A549 (cell line): ENCODE results near the gene SLC40A1. TPM values are rescaled to one million over a fixed set of nuclear protein-coding genes. Genes with fewer than 3 reads are reported as not detected.

Source experiments
- ATAC-seq, 2 experiments: fragments of 200-7000 bp in 1 of 2; fragments of >200 bp in 1 of 2; cut with Nextera tagmentation in 1 of 2; cut with Tn5 transposase in 1 of 2; 3 replicates each; pipeline versions ENCODE4 v1.8.0 to v1.9.1; 2018 to 2020; ENCODE audit warnings: mild to moderate bottlenecking in 1 of 2, moderate library complexity in 1 of 2
- CTCF ChIA-PET: fragments of 300-600 bp; sonication (Branson Sonifier 250); formaldehyde crosslinking; extraction: SDS; loops from one replicate; lab custom pipeline; 2021; ENCODE audit warnings: antibody characterized with exemption, inconsistent platforms; lab: Yijun Ruan, JAX
- POLR2A ChIA-PET: fragments of 350-600 bp; formaldehyde crosslinking; extraction: SDS; loops from one replicate; lab custom pipeline; 2021; ENCODE audit warnings: antibody characterized with exemption, inconsistent platforms; lab: Yijun Ruan, JAX
- DNase-seq, 2 experiments: peaks; one replicate each; pipeline versions ENCODE4 v3.0.0 to v3.0.0-alpha.2; 2011 to 2016; ENCODE audit warnings: low read depth in 1 of 2, low spot score in 1 of 2
- FAIRE-seq: peaks from 2 replicates; lab custom pipeline; 2011; peaks lifted over from hg19 to GRCh38; lab: Jason Lieb, UNC
- H3K27ac ChIP-seq, 2 experiments: fragments of >200 bp; sonication (Bioruptor Twin); formaldehyde crosslinking; 3 replicates each; pipeline ENCODE4 v1.5.1; 2016 to 2017
- H3K4me1 ChIP-seq: fragments of >200 bp; sonication (Bioruptor Twin); formaldehyde crosslinking; 3 replicates; pipeline ENCODE4 v1.6.1; 2016
- H3K4me2 ChIP-seq: fragments of >200 bp; sonication (Bioruptor Twin); formaldehyde crosslinking; 3 replicates; pipeline ENCODE4 v1.6.1; 2016
- H3K4me3 ChIP-seq: fragments of >200 bp; sonication (Bioruptor Twin); formaldehyde crosslinking; 3 replicates; pipeline ENCODE4 v1.5.1; 2016
- H3K9me3 ChIP-seq: fragments of >200 bp; sonication (Bioruptor Twin); formaldehyde crosslinking; 3 replicates; pipeline ENCODE4 v1.6.1; 2016
- CEBPB ChIP-seq, 2 experiments: fragments of >200 bp in 1 of 2; sonication (Bioruptor Twin) in 1 of 2; formaldehyde crosslinking in 1 of 2; IDR thresholded peaks; 2 replicates each; pipeline ENCODE4 v1.6.1; 2012 to 2016
- EP300 ChIP-seq, 2 experiments: fragments of >200 bp; sonication (Bioruptor Twin); formaldehyde crosslinking; IDR thresholded peaks; 2 replicates in 1 of 2; 3 replicates in 1 of 2; pipeline ENCODE4 v1.6.1; 2016 to 2017
- ESRRA ChIP-seq: fragments of 150-350 bp; IDR thresholded peaks from 2 replicates; pipeline ENCODE4 v1.6.1; 2014; ENCODE audit warnings: mild to moderate bottlenecking, low read length, borderline replicate concordance
- FOSL2 ChIP-seq, 2 experiments: fragments of 450-650 bp in 1 of 2; fragments of >200 bp in 1 of 2; sonication (Bioruptor Twin) in 1 of 2; formaldehyde crosslinking; IDR thresholded peaks; 2 replicates each; pipeline versions ENCODE4 v1.5.0 to v1.6.1; 2016 to 2020; ENCODE audit warnings: mild to moderate bottlenecking in 1 of 2, moderate library complexity in 1 of 2
- GATA3 ChIP-seq: IDR thresholded peaks from 2 replicates; pipeline ENCODE4 v1.6.1; 2012; ENCODE audit warnings: borderline replicate concordance
- HDAC2 ChIP-seq: fragments of 200-600 bp; sonication (generic); IDR thresholded peaks from 2 replicates; pipeline ENCODE4 v1.6.1; 2016
- HOXB5 ChIP-seq: fragments of 250-450 bp; sonication (Bioruptor Pico); IDR thresholded peaks from 2 replicates; pipeline ENCODE4 v1.5.0; 2020; ENCODE audit warnings: mild to moderate bottlenecking, moderate library complexity
- JUN ChIP-seq, 2 experiments: fragments of >200 bp; sonication (Bioruptor Twin); formaldehyde crosslinking; IDR thresholded peaks; 2 replicates in 1 of 2; 3 replicates in 1 of 2; pipeline ENCODE4 v1.6.1; 2016 to 2017
- JUNB ChIP-seq: fragments of >200 bp; sonication (Bioruptor Twin); formaldehyde crosslinking; IDR thresholded peaks from 2 replicates; pipeline ENCODE4 v1.6.1; 2016
- NPAS2 ChIP-seq: fragments of 250-450 bp; sonication (Bioruptor Pico); IDR thresholded peaks from 2 replicates; pipeline ENCODE4 v1.8.0; 2022; ENCODE audit warnings: mild to moderate bottlenecking, moderate library complexity, borderline replicate concordance
- POLR2A ChIP-seq: IDR thresholded peaks from 2 replicates; pipeline ENCODE4 v1.6.1; 2012; ENCODE audit warnings: mild to moderate bottlenecking, low read length
- RAD21 ChIP-seq, 2 experiments: fragments of >200 bp in 1 of 2; sonication (Bioruptor Twin) in 1 of 2; formaldehyde crosslinking in 1 of 2; IDR thresholded peaks in 1 of 2; conservative IDR thresholded peaks in 1 of 2; 2 replicates in 1 of 2; 3 replicates in 1 of 2; pipeline ENCODE4 v1.6.1; 2012 to 2018; ENCODE audit warnings: inconsistent platforms in 1 of 2
- RARB ChIP-seq: fragments of 250-450 bp; sonication (Bioruptor Pico); IDR thresholded peaks from 2 replicates; pipeline ENCODE4 v1.8.0; 2021; ENCODE audit warnings: mild to moderate bottlenecking, moderate library complexity
- SMC3 ChIP-seq: fragments of >200 bp; sonication (Bioruptor Twin); formaldehyde crosslinking; IDR thresholded peaks from 3 replicates; pipeline ENCODE4 v1.6.1; 2018; ENCODE audit warnings: inconsistent platforms
- ZC3H11A ChIP-seq: fragments of 450-650 bp; IDR thresholded peaks from 2 replicates; pipeline ENCODE4 v1.6.1; 2014; ENCODE audit warnings: antibody characterized with exemption, mild to moderate bottlenecking
- ZFP36 ChIP-seq: fragments of 450-650 bp; IDR thresholded peaks from 2 replicates; pipeline ENCODE4 v1.6.1; 2014; ENCODE audit warnings: borderline replicate concordance; ENCODE audit not compliant: partially characterized antibody
- ZNF302 ChIP-seq: fragments of 250-450 bp; sonication (Bioruptor Pico); IDR thresholded peaks from 2 replicates; pipeline ENCODE4 v1.9.0; 2021; ENCODE audit warnings: inconsistent platforms, mild to moderate bottlenecking, moderate library complexity
- WGBS: methylation state at CpG from one replicate; pipeline ENCODE4 v1.1.6; 2017; ENCODE audit errors: missing lambda C conversion rate; 5-methylcytosine and 5-hydroxymethylcytosine counted together
- polyA plus RNA-seq, 4 experiments: library from polyadenylated mRNA; depleted of rRNA in 3 of 4; stranded (reverse); fragments of >200 nt; fragmentation: RNase III in 1 of 4; extraction: RNeasy Plus Mini Kit Qiagen cat#74134 plus additional on column Dnase treatment in 1 of 4; gene quantifications; 2 replicates in 3 of 4; 3 replicates in 1 of 4; pipeline ENCODE4 v1.2.3, GENCODE V29; 2011 to 2017
- TF ChIP-seq, protein P1 (sequence below): fragments of >200 bp; sonication (Bioruptor Twin); formaldehyde crosslinking; IDR thresholded peaks from 3 replicates; pipeline ENCODE4 v1.6.1; 2016
- TF ChIP-seq, protein P2 (sequence below): IDR thresholded peaks from 2 replicates; pipeline ENCODE4 v1.6.1; 2012
- TF ChIP-seq, protein P3 (sequence below): IDR thresholded peaks from 2 replicates; pipeline ENCODE4 v1.6.1; 2012
- TF ChIP-seq, protein P4 (sequence below): fragments of 150-350 bp; IDR thresholded peaks from 2 replicates; pipeline ENCODE4 v1.6.1; 2014; ENCODE audit warnings: low read depth, mild to moderate bottlenecking, low read length
- TF ChIP-seq, protein P5 (sequence below): fragments of 250-450 bp; sonication (Bioruptor Pico); IDR thresholded peaks from 2 replicates; pipeline ENCODE4 v1.5.0; 2021; ENCODE audit warnings: mild to moderate bottlenecking, moderate library complexity, borderline replicate concordance

Gene SLC40A1
- polyA plus RNA-seq, 2 of the 4 experiments (the other 2 are of a cell fraction), result 8.2 to 12.3 TPM

DNA sequence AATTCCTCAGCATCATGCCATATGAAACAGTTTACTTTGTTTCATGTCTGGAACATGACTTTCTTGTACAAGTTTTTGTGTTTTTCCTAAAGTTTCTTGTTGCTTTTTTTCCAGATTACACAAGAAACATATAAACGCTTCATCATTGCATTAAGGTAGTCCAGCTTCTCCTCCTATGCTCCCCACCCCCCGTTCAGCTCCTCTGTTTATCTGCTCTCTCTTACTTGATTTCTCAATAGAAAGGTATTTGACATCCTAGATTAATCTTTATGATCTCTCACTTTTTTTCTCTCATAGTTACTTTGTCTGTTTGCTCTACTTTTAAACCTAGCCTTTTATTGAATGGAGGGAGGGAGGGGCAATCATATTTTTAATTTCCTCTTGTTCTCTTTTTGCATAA, 25.4 kb downstream of the SLC40A1 start:
- DNase-seq (peak in 1 of 2 experiments; percentile 79), FAIRE-seq (no peak), ATAC-seq (peak; percentile 74 to 79)
- POLR2A ChIA-PET, result interaction anchor here (2.1 kb wide), 1 partner anchor 25 kb away, joined by 11 read pairs; the partner anchor contains the start of gene SLC40A1
- peak overlapping the region; percentile 74 to 88 for H3K27ac ChIP-seq
- H3K4me2 ChIP-seq, result peak overlapping the region; percentile 66
- no peaks in the 10 kb centered on the region for H3K9me3 ChIP-seq
- H3K4me3 ChIP-seq, result no peak overlapping the region
- H3K4me1 ChIP-seq, result peaks cover 83% of the 10 kb centered on the region
- 2% methylated on average over 2 of the region's 2 CpGs for WGBS
- TF ChIP-seq POLR2A (no peak), JUNB (peak; percentile 32; the same call in 1 of the 2 replicates), FOSL2 (IDR thresholded peaks at IDR 0.05) (no peak), FOSL2 (CRISPR knock-in tag; IDR thresholded peaks at IDR 0.05) (peak; percentile 45; the same call in 1 of the 2 replicates), GATA3 (peak; percentile 90), RARB (no peak), JUN (IDR thresholded peaks at IDR 0.05) (0 out of 5 replicates have a peak, but pooled peaks of 1 of the 2 experiments have one; percentile 22), HOXB5 (CRISPR knock-in tag) (0 out of 2 replicates have a peak, but pooled peaks have one; percentile 63), EP300 (IDR thresholded peaks at IDR 0.05) (peak in 1 of 2 experiments; percentile 55; a peak in 1 of 5 replicates), RAD21 (conservative IDR thresholded peaks at IDR 0.05 in 1 of 2, IDR thresholded peaks at IDR 0.05 in 1 of 2) (peak in 1 of 2 experiments; percentile 37; a peak in 1 of 5 replicates), CEBPB (IDR thresholded peaks at IDR 0.05) (peak; percentile 81 to 91), SMC3 (0 out of 3 replicates have a peak, but pooled peaks have one; percentile 21)
- TF ChIP-seq, protein P1, sequence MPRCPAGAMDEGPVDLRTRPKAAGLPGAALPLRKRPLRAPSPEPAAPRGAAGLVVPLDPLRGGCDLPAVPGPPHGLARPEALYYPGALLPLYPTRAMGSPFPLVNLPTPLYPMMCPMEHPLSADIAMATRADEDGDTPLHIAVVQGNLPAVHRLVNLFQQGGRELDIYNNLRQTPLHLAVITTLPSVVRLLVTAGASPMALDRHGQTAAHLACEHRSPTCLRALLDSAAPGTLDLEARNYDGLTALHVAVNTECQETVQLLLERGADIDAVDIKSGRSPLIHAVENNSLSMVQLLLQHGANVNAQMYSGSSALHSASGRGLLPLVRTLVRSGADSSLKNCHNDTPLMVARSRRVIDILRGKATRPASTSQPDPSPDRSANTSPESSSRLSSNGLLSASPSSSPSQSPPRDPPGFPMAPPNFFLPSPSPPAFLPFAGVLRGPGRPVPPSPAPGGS, result 0 out of 3 replicates have a peak, but pooled peaks have one; percentile 24
- TF ChIP-seq, protein P2, sequence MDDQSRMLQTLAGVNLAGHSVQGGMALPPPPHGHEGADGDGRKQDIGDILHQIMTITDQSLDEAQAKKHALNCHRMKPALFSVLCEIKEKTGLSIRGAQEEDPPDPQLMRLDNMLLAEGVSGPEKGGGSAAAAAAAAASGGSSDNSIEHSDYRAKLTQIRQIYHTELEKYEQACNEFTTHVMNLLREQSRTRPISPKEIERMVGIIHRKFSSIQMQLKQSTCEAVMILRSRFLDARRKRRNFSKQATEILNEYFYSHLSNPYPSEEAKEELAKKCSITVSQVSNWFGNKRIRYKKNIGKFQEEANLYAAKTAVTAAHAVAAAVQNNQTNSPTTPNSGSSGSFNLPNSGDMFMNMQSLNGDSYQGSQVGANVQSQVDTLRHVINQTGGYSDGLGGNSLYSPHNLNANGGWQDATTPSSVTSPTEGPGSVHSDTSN, result no peak
- TF ChIP-seq, protein P3, sequence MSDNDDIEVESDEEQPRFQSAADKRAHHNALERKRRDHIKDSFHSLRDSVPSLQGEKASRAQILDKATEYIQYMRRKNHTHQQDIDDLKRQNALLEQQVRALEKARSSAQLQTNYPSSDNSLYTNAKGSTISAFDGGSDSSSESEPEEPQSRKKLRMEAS, result peak; percentile 13; the same call in 1 of the 2 replicates
- CTCF ChIA-PET, result interaction anchor here (0.6 to 1.9 kb wide), 5 partner anchors 11 to 144 kb away, joined by 3 to 5 read pairs (median 4); no protein-coding TSS in a partner anchor

DNA sequence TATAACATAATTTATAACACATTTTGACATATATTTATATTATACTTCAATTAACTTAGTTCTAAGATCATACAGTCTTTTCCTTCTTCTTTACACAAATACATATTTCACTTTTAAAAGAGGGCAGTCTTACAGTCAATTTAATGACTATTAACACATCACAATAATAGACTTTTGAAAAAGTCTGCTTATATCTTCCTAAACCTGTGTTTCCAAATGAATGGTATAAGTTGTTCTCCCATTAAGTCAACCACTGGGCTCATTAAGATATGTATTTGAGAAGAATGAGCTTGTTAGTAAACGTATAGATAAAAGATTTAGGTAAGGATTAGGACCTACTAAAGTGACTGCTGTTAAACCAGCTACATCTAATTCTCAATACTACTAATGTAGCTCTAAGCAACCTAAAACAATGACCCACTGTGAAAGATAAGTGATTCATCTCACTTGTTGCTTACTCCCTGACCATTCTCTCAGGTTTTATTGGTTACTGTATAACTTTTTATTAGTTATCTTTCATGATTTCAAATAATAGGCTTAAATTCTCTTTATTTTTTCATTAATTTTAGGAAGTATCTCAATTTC, 27.0 kb downstream of the SLC40A1 start:
- Histone ChIP-seq H3K4me3 (no peak overlapping the region), H3K27ac (peak overlapping the region; percentile 10 to 74; a peak in 5 of 6 replicates), H3K9me3 (no peaks in the 10 kb centered on the region), H3K4me1 (peaks cover 81% of the 10 kb centered on the region), H3K4me2 (peak overlapping the region; percentile 66)
- FAIRE-seq (peak; percentile 54), DNase-seq (no peak), ATAC-seq (peak in 1 of 2 experiments; percentile 64; a peak in 3 of 6 replicates)
- POLR2A ChIA-PET, result interaction anchor here (3.3 kb wide), 1 partner anchor 27 kb away, joined by 18 read pairs; the partner anchor contains the start of gene SLC40A1
- CTCF ChIA-PET, result no interaction called here
- no peak for TF ChIP-seq RAD21 (conservative IDR thresholded peaks at IDR 0.05 in 1 of 2, IDR thresholded peaks at IDR 0.05 in 1 of 2)
- TF ChIP-seq FOSL2 (IDR thresholded peaks at IDR 0.05), result 0 out of 2 replicates have a peak, but pooled peaks have one; percentile 20
- TF ChIP-seq FOSL2 (CRISPR knock-in tag; IDR thresholded peaks at IDR 0.05), result no peak
- 9% methylated on average over 1 of the region's 1 CpG for WGBS

DNA sequence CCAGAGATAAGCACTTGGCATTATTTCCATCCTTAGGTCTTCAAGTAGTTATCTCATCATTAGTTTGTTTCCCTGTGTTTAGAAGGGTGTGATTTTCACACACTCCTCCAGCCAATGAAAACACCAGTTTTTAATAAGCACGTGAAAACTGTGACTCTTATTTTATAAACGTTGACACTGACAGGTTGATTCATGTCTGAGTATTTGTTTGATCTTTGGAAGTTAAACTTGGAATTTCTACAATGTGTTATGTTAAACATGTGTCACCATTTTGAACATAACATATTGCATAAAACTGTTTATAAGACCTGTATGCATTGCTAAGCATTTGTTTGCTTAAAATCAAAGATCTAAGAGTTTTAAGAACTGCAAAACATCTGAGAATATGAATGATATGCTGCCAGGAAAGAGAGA, 27.6 kb downstream of the SLC40A1 start:
- peak overlapping the region; percentile 62 to 74; a peak in 4 of 6 replicates for H3K27ac ChIP-seq
- ATAC-seq, result no peak
- H3K9me3 ChIP-seq, result no peaks in the 10 kb centered on the region
- H3K4me2 ChIP-seq, result peak overlapping the region; percentile 66
- peaks cover 78% of the 10 kb centered on the region for H3K4me1 ChIP-seq
- POLR2A ChIA-PET, result interaction anchor here (3.3 kb wide), 1 partner anchor 28 kb away, joined by 18 read pairs; the partner anchor contains the start of gene SLC40A1
- CTCF ChIA-PET, result interaction anchor here (1.0 to 1.1 kb wide), 2 partner anchors 81 to 532 kb away, joined by 3 read pairs; no protein-coding TSS in a partner anchor
- peak in 1 of 2 experiments; percentile 37 for DNase-seq
- H3K4me3 ChIP-seq, result no peak overlapping the region
- FAIRE-seq, result peak; percentile 98
- WGBS, result 0% methylated on average over 2 of the region's 2 CpGs
- TF ChIP-seq ZC3H11A (no peak), RARB (no peak), ESRRA (no peak), HDAC2 (no peak), FOSL2 (IDR thresholded peaks at IDR 0.05) (no peak), FOSL2 (CRISPR knock-in tag; IDR thresholded peaks at IDR 0.05) (peak; percentile 65; the same call in 1 of the 2 replicates), ZNF302 (CRISPR knock-in tag) (no peak), JUNB (peak; percentile 63), NPAS2 (CRISPR knock-in tag) (no peak), ZFP36 (no peak)
- TF ChIP-seq, protein P4, sequence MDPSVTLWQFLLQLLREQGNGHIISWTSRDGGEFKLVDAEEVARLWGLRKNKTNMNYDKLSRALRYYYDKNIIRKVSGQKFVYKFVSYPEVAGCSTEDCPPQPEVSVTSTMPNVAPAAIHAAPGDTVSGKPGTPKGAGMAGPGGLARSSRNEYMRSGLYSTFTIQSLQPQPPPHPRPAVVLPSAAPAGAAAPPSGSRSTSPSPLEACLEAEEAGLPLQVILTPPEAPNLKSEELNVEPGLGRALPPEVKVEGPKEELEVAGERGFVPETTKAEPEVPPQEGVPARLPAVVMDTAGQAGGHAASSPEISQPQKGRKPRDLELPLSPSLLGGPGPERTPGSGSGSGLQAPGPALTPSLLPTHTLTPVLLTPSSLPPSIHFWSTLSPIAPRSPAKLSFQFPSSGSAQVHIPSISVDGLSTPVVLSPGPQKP, result no peak
- TF ChIP-seq, protein P5, sequence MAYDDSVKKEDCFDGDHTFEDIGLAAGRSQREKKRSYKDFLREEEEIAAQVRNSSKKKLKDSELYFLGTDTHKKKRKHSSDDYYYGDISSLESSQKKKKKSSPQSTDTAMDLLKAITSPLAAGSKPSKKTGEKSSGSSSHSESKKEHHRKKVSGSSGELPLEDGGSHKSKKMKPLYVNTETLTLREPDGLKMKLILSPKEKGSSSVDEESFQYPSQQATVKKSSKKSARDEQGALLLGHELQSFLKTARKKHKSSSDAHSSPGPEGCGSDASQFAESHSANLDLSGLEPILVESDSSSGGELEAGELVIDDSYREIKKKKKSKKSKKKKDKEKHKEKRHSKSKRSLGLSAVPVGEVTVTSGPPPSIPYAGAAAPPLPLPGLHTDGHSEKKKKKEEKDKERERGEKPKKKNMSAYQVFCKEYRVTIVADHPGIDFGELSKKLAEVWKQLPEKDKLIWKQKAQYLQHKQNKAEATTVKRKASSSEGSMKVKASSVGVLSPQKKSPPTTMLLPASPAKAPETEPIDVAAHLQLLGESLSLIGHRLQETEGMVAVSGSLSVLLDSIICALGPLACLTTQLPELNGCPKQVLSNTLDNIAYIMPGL, result no peak
- TF ChIP-seq, protein P1, result no peak
